GM21526 (cell line): ENCODE results near the gene CALR.
A peak's percentile ranks its signal among the peaks of the same experiment; 100 is the strongest.
"Not testable (repeated sequence)": the region's sequence is repeated elsewhere in the genome, so short reads cannot be mapped to it uniquely, and the experiment has no call there.

Source experiments
- ATAC-seq: cut with Tn5 transposase; IDR thresholded peaks from one replicate; pipeline ENCODE4 v1.9.1; 2021; ENCODE audit warnings: moderate library complexity; ENCODE audit not compliant: unreplicated experiment, low FRiP score

The CALR gene

DNA sequence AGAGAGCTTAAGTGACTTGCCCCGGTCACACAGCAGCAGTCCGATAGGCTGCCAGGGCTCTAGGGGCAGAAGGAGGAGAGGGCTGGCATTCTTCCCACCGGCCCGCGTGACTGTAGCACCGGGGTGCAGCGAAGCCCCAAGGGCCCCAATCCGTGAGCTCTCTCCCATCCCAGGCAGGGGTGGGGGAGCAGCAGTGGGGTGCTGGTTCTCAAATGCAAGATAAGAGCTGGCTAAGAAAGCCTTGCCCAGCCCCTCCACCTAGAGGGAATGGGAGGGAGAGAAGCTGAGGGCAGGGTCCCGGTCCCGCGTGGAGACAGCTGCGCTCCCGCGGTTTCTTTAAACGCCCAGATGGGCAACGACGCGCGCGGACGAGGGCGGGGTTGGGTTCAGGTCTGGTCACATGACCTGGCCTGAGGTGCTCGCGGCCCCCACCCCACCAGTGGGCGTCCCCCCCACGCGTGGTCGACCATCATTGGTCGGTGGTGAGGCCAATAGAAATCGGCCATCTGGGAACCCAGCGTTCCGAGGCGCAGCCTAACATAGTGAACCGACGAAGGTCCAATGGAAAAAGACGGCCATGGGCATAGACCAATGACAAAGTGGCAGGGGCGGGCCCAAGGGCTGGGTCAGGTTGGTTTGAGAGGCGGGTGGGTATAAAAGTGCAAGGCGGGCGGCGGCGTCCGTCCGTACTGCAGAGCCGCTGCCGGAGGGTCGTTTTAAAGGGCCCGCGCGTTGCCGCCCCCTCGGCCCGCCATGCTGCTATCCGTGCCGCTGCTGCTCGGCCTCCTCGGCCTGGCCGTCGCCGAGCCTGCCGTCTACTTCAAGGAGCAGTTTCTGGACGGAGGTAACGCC lies at the start of gene CALR:
TSS of gene CALR (plus strand) at position 683 of the 852 bp plus-strand sequence. CDS start at position 754, 71 bp downstream.
- peak; percentile 70 for ATAC-seq

DNA sequence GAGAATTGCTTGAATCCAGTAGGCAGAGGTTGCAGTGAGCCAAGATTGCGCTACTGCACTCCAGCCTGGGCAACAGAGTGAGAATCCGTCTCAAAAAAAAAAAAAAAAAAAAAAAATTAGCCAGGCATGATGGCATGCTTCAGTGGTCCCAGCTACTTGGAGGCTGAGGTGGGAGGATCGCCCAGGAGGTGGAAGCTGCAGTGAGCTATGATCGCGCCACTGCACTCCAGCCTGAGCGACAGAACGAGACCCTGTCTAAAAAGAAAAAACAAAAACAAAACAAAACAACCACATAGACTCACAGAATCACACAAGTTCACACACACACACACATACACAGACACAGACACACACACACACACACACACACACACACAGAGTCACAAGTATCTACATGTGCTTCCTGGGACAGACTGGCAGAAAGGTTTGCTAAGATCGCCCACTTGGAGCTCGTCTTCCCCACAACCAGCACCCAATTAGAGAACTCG lies 48.1 kb upstream of the CALR start:
- ATAC-seq, result not testable (repeated sequence)

DNA sequence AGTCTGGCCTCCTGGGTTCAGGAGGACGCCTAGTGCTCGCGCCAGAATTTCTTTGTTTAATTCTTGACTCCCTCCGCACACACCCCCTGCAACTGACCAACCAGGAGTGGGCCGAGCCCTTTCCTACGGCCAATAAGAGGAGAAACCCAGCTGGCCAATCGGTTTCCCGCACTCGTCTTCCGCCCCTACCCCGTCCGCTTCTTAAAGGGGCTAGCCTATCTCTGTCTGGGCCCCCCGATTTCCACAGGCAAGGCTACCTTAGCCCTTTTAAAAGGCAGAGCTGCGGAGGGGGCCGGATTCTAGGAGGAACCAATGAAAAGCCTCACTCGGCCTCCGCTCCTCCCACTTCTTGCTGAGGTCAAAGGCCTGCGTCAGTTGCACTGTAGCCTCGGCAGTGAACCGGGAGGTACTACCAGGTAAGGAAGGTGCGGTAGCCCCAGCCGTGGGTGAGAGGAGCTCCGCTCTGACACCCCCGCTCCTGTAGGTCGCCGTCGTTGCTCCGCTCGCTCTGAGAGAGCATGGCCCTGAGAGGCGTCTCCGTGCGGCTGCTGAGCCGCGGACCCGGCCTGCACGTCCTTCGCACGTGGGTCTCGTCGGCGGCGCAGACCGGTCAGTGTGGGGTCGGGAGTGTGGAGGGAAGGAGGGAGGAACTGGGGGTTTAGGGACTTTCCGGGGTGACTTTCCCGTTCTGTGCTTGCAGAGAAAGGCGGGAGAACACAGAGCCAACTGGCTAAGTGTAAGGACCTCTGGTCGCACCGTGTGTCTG lies 47.4 kb upstream of the CALR start, which contains the start of gene GCDH:
TSS of gene GCDH (plus strand) at position 374 of the 766 bp plus-strand sequence. CDS start at position 519, 145 bp downstream.
- peak; percentile 86 for ATAC-seq

DNA sequence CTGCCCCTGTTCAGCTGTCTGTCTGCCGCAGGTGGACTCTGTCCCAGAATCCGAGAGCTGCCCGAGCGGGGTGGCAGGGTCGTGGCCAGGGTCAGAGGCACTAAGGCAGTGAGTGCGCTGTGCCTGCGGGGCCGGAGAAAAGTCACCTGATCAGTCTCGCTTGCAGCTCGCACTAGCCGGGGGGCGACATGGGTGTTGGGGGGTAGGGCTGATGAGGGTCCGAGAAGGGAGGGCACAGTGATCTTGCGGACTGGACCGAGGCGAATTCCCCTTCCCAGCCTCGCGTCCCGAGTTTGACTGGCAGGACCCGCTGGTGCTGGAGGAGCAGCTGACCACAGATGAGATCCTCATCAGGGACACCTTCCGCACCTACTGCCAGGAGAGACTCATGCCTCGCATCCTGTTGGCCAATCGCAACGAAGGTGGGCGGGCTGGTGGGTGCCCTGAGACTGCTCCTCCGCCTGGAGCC lies 46.8 kb upstream of the CALR start:
- ATAC-seq, result no peak

DNA sequence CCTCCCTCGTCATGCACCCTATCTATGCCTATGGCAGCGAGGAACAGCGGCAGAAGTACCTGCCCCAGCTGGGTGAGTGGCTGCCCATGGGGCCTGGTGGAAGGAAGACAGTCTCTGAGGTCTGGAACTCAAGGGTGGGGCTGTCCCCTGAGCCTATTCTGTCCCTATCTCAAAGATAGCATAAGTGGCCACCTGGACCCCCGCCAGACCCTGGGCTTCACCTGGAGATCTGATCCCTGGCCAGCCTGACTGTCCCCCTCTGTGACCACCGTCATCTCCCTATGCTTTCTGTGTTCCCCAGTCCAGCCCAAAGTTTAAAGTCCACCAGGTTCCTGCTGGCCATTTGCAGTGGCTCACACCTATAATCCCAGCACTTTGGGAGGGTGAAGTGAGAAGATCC lies 44.8 kb upstream of the CALR start:
- no peak for ATAC-seq

DNA sequence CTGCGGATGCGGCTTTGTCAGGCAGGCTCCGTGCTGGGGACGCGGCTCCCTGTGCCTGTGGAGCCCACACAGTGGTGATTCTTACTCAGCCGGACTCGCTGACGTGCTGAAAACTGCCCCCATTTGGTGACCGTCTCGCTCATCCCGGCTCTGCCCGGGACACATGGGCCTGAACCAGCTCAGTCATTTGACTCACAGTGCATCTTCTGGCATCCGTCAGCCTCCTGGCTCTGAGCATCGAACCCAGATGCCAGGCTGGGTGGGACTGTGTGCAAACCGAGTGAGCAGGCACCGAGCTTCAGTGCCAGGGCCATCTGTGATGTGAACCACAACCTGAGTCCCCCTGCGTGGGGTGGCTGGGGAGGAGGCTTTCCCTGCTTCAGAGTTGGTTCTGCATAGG lies 41.9 kb upstream of the CALR start:
- ATAC-seq, result no peak

DNA sequence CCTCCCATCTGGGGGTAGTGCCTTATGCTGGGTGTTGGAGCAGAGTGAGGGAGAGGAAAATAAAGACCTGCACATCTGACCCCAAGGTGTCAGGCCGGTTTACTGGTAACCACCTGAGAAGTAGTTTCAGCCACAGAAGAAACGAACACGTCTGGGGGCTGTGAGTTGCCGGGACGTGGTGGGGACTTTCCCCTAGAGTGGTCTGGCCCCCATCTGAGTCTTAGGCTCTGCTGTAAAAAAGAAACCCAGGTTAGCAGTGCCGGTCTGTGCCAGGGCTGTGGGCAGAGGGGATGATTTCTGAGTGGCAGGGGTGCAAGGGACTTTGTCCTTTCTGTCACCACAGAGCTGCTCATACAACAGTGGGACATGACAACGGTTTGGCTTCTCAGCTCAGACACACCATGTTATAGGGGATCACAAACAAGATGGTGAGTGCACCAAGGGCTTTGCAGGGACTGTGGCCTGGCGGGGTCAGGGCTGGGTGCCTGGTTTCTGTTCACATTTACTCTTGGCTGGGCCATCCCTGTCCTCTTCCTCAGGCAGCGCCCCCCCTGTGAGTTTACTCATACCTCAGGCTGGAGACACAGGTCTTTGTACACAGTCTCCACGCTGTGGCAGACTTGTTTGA lies 38.4 kb upstream of the CALR start:
- no peak for ATAC-seq

DNA sequence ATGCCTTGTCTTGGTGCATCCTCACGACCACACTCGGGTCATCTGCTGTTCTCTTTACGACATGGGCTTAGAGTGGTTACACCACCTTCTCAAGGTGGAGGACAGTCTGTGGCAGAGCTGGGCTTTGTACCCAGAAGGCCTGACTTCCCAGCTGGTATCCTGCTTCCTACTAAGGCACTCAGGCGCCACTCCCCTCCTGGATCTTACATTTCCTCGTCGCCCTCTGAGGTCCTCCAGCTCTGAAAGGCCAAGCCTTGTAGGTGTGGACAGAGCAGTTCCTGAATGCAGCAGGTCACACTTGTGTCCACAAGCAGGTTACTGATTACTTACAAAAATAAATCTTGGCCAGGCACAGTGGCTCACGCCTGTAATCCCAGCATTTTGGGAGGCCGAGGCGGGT lies 31.2 kb upstream of the CALR start:
- ATAC-seq, result no peak

DNA sequence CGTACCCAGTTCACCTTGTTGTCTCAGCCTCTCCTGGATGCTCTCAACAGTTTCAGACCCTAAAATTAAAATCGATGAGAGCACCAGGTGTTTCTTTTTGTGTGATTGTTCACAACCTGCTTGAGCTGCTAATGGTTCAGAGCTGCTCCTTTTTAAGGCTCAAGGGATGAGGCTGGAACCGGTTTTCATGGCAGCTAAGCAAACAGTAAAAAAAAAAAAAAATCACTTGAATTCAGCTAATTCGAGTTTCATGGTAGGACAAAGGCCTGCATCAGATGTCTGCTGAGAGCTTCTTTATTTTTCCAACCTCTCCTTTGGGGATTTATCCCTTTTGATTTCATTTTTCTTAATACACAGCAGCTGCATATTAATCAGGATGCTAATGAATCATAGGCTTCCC lies 25.8 kb upstream of the CALR start:
- ATAC-seq, result no peak

DNA sequence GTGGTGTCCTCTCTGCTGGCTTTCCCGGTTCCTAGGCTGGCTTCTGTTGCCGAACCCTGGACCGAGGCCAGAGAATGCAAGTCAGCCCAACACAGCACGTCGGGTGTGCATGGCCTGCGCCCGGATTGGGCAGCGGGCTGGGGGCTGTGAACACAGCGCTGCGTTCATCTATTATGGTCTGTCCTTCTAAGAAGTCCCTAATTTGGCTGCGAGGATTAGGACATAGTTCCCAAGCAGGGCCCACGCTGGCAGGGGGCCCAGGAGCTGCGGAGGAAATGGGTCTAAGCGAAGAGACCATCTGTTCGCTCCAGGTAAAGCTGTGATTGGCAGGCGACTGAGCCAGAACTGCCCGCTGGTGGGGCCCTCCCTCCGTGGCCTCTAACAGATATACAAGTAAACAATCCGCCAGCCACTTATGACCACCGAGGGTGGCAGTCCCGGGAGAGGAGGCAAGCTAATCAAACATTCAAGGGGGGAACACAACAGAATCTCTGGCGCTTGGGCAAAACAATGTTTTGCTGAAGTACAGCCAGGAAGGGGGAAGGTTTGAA lies 25.3 kb upstream of the CALR start:
- no peak for ATAC-seq

DNA sequence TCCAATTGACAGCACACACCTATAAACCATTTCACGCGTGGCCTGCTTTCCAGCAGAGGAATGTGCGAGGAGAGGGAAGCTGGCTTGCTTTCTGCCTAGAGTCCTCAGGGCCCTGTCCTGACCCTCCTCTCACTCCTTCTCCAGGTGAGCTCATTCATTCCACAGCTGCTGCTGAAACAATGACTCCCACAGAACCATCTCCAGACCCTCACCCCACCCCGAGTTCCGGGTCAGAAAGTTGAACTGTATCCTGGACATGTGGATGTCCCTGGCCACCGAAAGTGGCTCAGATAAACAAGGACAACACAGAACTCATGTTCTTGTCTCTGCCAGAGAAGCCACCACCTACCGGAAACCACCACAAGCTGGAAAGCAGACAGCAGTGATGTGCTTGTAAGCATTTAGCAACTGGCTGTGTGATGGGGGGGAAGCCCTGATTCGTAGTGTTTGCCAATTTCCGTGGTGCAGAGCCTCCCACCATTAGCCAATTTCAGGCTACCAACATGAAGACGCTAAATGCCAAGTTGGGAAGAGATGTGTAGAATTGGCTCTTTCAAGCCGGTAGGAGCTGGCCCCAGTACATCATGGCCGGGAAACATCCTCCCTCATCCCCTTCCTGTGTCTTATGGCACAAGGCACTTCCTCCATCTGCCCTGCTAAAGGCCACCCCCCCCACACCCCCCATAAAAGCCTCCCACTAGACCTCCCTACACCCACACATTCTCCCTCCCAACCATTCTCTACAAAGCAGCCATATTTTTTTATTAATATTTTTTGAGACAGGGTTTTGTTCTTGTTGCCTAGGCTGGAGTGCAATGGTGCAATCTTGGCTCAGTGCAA lies 24.3 kb upstream of the CALR start:
- no peak for ATAC-seq

DNA sequence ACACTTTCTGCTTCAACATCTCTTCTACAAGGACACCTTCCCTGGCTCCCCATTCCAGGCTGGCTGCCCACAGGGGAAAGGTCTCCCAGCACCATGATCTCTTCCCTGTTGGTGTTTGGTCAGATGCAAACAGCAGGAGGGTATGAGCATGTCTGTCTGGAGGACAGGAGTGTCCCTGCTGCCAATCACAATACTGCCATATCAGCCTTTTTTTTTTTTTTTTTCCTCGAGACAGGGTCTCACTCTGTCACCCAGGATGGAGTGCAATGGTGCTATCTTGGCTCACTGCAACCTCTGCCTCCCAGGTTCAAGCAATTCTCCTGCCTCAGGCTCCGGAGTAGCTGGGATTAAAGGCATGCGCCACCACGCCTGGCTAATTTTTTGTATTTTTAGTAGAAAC lies 22.5 kb upstream of the CALR start:
- ATAC-seq, result not testable (repeated sequence)

DNA sequence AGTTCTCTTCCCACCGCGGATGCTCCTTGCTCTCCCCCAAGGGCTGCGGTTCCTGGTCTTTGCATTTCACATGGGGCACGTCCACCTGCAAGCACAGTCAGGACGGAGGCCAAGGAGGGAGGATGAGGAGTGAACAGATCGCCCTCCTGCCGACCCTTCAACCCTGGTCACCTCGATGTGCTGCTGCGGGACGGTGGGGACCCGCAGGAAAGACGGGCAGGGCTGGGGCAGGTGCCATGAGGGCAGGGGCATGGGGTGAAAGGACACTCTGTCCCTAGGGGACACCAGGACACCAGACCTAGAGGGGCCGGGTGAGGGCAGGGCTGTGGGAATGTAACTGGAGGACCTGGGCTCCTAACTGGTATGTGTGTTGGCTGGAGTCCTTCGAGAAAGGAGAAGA lies 20.2 kb upstream of the CALR start:
- ATAC-seq, result no peak

DNA sequence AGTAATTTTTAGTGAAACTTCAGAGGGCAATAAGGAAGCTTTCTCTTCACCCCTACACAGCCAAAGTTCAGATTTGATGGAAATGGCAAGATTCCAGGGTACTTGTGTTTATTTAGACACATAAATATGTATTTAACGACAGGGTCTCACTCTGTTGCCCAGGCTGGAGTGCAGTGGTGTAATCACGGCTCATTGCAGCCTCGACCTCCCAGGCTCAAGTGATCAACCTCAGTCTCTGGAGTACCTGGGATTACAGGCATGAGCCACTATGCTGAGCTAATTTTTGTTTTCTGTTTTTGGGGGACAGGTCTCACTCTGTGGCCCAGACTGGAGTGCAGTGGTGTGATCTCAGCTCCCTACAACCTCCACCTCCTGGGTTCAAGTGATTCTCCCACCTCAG lies 17.4 kb upstream of the CALR start:
- no peak for ATAC-seq

DNA sequence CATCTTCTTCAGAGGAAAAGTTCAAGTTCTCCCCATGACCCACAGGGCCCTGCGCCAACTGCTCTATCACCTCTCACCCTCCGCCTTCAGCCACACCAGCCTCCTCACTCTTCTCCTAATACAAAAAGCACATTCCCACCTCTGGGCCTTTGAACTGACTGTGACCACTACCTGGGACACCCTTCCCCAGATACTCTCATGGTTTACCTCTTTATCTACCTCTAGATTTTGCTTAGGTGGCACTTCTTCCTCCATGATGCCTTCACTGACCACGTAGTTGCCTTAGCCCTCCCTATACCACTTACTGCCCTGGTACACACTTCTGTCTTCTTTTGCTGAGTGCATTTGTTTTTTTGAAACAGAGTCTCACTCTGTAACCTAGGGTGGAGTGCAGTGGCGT lies 15.4 kb upstream of the CALR start:
- no peak for ATAC-seq

DNA sequence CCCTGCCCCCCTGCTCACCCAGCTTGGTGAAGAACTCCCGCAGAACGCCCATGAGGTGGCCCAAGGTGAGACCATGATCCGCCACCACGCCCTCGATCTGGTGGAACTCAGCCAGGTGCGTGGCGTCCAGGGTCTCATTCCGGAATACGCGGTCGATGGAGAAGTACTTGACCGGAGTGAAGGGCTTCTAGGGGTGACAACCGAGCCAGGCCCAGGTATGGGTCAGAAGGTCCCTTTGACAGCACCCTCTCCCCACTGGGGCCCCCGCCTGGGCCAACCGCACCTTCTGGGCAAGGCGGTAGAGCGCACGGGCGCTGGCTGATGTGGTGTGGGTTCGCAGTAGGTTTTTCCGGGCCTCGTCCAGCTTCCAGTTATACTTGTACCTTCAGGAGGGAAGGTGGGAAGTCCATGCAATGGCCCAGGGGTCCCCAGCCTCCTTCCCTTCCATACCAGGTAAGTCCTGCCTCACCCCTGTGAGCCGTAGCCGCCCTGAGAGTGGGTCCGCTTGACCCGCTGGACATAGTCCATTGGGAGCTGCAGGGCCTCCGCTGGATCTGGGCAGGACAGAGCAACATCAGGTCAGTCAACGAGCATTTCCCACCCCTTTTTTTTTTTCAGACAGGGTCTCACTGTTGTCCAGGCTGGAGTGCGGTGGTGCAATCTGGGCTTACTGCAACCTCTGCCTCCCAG lies 13.6 kb upstream of the CALR start:
- ATAC-seq, result no peak

DNA sequence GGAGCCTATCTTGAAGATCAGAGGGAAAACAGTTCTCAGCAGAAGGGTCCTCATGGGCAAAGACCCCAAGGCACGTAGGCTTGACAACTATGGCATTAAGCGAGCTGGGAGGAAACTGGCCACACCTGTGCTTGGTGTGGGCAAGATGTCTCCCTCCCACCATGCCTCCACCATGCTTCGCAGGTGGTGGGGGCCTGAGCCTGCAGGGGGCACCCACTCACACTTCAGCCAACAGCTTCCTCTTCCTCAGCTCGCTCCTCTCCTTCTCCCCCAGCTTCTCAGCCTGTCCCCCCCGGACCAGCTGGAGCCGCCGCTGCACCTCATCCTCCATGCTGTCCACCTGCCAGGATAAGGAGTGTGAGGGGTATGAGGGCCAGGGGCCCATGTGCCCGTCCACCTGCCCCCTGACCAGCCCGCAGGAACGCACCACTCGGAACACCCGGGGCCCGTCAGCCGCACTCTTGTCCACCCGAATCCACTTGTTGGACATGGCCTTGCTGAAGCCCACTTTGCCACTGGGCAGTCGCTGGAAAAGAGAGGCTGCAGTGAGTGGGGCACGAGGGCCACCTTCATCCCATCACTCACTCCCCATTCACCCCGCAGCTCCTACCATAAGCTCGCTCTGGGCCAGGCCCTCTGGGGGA lies 8.3 kb upstream of the CALR start:
- no peak for ATAC-seq

DNA sequence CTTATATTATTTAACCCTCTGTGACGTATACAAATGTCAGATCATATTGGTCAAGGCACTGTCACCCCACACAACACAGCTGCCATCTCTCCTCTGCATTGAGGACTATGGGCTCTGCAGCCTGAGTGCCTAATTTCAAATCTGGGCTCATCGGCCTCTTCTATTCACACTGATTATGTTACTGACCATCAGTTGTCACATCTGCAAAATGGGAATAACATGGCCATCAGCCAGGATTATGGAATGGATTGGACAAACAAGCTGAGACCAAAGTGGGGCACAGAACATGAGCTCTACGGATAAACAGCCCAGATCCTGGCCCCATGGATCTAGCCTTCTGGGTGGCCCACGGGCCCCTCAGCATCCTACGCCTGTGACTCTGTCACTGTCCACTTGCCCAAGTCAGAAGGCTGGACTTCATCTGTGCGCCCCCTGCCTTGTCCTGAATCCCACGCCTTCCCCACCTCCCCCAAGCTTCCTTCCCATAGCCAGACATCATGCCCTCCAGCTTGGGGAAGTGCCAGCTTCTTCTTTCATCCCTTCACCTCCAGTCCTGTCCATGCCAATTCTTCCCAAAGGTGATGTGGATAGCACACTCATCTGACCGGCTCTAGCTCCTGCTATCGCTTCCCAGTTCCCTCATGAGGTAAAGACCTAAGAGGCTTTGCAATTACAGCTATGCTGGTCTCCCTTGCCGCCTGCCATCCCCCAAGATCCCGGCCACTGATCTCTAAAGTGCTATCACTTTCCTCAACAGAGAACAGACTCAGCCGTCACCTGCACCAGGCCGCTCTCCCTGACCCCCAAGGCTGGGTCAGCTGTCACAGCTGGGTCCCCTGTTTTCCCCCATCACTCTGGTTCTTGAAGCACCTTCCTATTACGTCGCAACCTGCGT lies 5.8 kb upstream of the CALR start:
- ATAC-seq, result no peak
